ENCODE results near the gene PIH1D1. TPM values are rescaled to one million over a fixed set of nuclear protein-coding genes. Genes with fewer than 3 reads are reported as not detected.

PIH1D1 gene
- total and polyA plus RNA-seq, 10 of the 15 experiments (the other 5 are each of a cell fraction or from before 2014, with no cell fraction given) = 16.1 to 153 (median 106) TPM

DNA sequence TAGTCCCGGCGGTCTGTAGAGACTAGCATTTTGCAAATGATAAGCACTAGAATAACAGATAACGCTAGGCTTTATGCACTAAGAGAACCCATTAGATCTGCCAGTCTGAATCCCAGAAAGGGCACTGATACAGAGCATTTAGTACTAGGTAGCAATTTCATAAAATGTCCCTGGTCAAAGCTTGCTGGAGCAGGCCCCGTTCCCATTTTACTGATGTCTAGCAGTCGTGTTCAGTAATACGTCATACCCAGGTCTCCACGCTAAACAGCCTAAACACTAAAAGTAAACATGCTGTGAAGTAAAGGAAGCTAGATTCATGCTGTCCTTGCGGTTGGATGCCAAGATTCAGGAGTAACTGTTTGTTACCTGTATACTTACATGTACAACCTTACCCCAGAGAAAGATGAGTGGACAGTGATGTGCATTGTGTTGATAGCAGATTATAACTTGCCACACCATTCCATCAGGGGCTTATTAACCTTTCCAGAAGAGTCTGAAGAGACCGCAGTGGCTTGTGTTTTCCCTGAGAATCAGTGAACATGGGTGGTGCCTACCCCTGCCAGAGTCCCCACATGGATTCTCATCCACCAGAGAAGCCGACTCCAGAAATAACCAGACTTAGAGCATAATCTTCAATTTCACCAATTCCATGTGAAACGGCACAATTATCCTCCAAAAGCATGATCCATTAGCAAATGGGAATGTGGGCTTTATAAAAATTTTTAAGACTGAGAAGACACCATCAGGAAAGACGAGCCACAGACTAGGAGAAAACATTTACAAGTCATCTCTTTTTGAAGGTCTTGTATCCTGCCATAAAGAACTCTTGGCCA is 41.2 kb upstream of the PIH1D1 start (continued):
- TF ChIP-seq KLF5 (IDR thresholded peaks at IDR 0.05; ENCODE audit: partially characterized antibody) (no peak), E2F4 (IDR thresholded peaks at IDR 0.05; ENCODE audit: low read depth, low read length) (no peak)
- TF ChIP-seq, protein P1, sequence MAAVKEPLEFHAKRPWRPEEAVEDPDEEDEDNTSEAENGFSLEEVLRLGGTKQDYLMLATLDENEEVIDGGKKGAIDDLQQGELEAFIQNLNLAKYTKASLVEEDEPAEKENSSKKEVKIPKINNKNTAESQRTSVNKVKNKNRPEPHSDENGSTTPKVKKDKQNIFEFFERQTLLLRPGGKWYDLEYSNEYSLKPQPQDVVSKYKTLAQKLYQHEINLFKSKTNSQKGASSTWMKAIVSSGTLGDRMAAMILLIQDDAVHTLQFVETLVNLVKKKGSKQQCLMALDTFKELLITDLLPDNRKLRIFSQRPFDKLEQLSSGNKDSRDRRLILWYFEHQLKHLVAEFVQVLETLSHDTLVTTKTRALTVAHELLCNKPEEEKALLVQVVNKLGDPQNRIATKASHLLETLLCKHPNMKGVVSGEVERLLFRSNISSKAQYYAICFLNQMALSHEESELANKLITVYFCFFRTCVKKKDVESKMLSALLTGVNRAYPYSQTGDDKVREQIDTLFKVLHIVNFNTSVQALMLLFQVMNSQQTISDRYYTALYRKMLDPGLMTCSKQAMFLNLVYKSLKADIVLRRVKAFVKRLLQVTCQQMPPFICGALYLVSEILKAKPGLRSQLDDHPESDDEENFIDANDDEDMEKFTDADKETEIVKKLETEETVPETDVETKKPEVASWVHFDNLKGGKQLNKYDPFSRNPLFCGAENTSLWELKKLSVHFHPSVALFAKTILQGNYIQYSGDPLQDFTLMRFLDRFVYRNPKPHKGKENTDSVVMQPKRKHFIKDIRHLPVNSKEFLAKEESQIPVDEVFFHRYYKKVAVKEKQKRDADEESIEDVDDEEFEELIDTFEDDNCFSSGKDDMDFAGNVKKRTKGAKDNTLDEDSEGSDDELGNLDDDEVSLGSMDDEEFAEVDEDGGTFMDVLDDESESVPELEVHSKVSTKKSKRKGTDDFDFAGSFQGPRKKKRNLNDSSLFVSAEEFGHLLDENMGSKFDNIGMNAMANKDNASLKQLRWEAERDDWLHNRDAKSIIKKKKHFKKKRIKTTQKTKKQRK (IDR thresholded peaks at IDR 0.05; ENCODE audit: low read depth, low read length) = no peak

- POLR2A ChIA-PET = interaction anchor here (0.6 to 5.3 kb wide), 6 partner anchors 8 to 184 kb away, joined by 3 to 44 read pairs (median 4); partner anchors contain the start of genes ALDH16A1 and PIH1D1
- FAIRE-seq (no peak), DNase-seq (ENCODE audit: low read depth, low spot score) (no peak), ATAC-seq (no peak)
- H3K9me3 ChIP-seq (replicated peaks; ENCODE audit: control insufficient read depth, insufficient read depth, low read length) = no peaks in the 10 kb centered on the region; the same call in 1 of the 3 replicates
- H3K9ac ChIP-seq (ENCODE audit: control insufficient read depth, insufficient read depth, low read length) = no peak overlapping the region
- 55% methylated on average over 7 of the region's 7 CpGs for WGBS (ENCODE audit: insufficient coverage, insufficient replicate concordance, low lambda C conversion rate, missing lambda C conversion rate)
- no peak overlapping the region for H2AFZ ChIP-seq (ENCODE audit: control insufficient read depth, low read depth, low read length)
- RAD21 ChIA-PET (ENCODE audit: unreplicated experiment) = no interaction called here
- in situ Hi-C loops (cut with MboI) = no loop called here
- no peak overlapping the region for H3K4me2 ChIP-seq (ENCODE audit: control insufficient read depth, insufficient read depth)
- no TSS peak for BruUV-seq (replicated peaks)
- peaks cover 47% of the 10 kb centered on the region for H3K79me2 ChIP-seq (ENCODE audit: control insufficient read depth, insufficient read depth, low read length)
- SMC1A ChIA-PET (ENCODE audit: uncharacterized antibody, unreplicated experiment) = interaction anchor here (0.6 kb wide), 1 partner anchor 55 kb away, joined by 3 read pairs; no protein-coding TSS in a partner anchor
- no peak overlapping the region for H3K27ac ChIP-seq (ENCODE audit: control insufficient read depth, insufficient read depth)
- intact Hi-C loops (cut with micrococcal nuclease; ENCODE audit: unreplicated experiment) = no loop called here
- no peaks in the 10 kb centered on the region for H3K27me3 ChIP-seq (replicated peaks in 1 of 2; ENCODE audit: control insufficient read depth in 2 of 2, insufficient read depth in 2 of 2, low read length in 1 of 2)
- H4K20me1 ChIP-seq (ENCODE audit: control insufficient read depth, insufficient read depth) = peaks cover 13% of the 10 kb centered on the region
- CTCF ChIA-PET = no interaction called here
- peaks cover 26 to 40% of the 10 kb centered on the region in 2 experiments for H3K36me3 ChIP-seq (ENCODE audit: control insufficient read depth in 2 of 2, insufficient read depth in 2 of 2, low read length in 1 of 2)
- peaks cover 16% of the 10 kb centered on the region for H3K4me1 ChIP-seq (ENCODE audit: control insufficient read depth, insufficient read depth, low read length)
- no peak overlapping the region for H3K4me3 ChIP-seq
- TF ChIP-seq FOXK2 (IDR thresholded peaks at IDR 0.05) (no peak), SUPT20H (IDR thresholded peaks at IDR 0.05; ENCODE audit: borderline replicate concordance, control insufficient read depth, low read depth, low read length) (no peak), ZNF622 (IDR thresholded peaks at IDR 0.05) (no peak), RUNX3 (IDR thresholded peaks at IDR 0.05; ENCODE audit: low read length) (no peak), DPF2 (IDR thresholded peaks at IDR 0.05) (no peak), MTA2 (IDR thresholded peaks at IDR 0.05; ENCODE audit: low read depth) (no peak), EGR1 (IDR thresholded peaks at IDR 0.05; ENCODE audit: borderline replicate concordance in 1 of 2, low read depth in 2 of 2, low read length in 2 of 2) (no peak)
These were observed 40.4 kb upstream of the PIH1D1 start for GRCh38 chr19:49491804-49492572.
